Measurements from ENCODE around the gene ZNF787. TPM values are rescaled to one million over a fixed set of nuclear protein-coding genes. Genes with fewer than 3 reads are reported as not detected.
A peak's percentile ranks its signal among the peaks of the same experiment; 100 is the strongest.

ZNF787 gene
- total and polyA plus RNA-seq, 2 of the 13 experiments (the other 11 are each of a cell fraction or from before 2014, with no cell fraction given) = 15.1 to 42.8 TPM

DNA sequence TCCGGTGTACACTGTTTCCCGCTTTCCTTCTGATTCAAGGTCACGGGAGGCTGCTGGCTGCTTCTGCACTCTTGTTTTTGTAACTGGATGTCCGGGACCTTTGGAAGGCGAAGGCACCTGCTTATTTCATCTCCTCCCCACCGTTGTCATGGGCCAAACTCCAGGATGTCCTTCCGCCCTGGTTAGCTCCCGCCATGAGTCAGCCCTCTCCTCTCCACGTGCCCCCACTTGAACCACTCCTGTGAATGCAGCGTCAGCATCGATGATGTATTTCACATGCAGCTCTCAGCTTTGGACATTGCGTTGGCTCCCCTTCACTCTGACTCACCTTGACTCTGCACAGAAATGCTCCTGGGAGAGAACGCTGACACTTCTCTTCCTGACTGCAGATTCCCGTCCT, 49.2 kb upstream of the ZNF787 start (continued):
- TF ChIP-seq, protein P1, sequence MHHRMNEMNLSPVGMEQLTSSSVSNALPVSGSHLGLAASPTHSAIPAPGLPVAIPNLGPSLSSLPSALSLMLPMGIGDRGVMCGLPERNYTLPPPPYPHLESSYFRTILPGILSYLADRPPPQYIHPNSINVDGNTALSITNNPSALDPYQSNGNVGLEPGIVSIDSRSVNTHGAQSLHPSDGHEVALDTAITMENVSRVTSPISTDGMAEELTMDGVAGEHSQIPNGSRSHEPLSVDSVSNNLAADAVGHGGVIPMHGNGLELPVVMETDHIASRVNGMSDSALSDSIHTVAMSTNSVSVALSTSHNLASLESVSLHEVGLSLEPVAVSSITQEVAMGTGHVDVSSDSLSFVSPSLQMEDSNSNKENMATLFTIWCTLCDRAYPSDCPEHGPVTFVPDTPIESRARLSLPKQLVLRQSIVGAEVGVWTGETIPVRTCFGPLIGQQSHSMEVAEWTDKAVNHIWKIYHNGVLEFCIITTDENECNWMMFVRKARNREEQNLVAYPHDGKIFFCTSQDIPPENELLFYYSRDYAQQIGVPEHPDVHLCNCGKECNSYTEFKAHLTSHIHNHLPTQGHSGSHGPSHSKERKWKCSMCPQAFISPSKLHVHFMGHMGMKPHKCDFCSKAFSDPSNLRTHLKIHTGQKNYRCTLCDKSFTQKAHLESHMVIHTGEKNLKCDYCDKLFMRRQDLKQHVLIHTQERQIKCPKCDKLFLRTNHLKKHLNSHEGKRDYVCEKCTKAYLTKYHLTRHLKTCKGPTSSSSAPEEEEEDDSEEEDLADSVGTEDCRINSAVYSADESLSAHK (CRISPR knock-in tag; IDR thresholded peaks at IDR 0.05; ENCODE audit: borderline replicate concordance) = no peak
- TF ChIP-seq RFXANK (CRISPR knock-in tag; IDR thresholded peaks at IDR 0.05) (no peak), ZSCAN29 (CRISPR knock-in tag; conservative IDR thresholded peaks at IDR 0.05) (0 out of 2 replicates have a peak, but pooled peaks have one; percentile 23), ZNF468 (CRISPR knock-in tag; IDR thresholded peaks at IDR 0.05) (no peak), ZNF773 (CRISPR knock-in tag; IDR thresholded peaks at IDR 0.05; ENCODE audit: borderline replicate concordance) (no peak), DR1 (CRISPR knock-in tag; IDR thresholded peaks at IDR 0.05) (no peak), ZFP41 (CRISPR knock-in tag; IDR thresholded peaks at IDR 0.05; ENCODE audit: borderline replicate concordance) (no peak), XBP1 (CRISPR knock-in tag; IDR thresholded peaks at IDR 0.05) (0 out of 2 replicates have a peak, but pooled peaks have one; percentile 59), CENPX (CRISPR knock-in tag; IDR thresholded peaks at IDR 0.05) (no peak), MAZ (IDR thresholded peaks at IDR 0.05; ENCODE audit: borderline replicate concordance, low read depth, low read length) (peak; percentile 72; the same call in 1 of the 2 replicates), MAZ (CRISPR knock-in tag; IDR thresholded peaks at IDR 0.05; ENCODE audit: low read depth) (0 out of 2 replicates have a peak, but pooled peaks have one; percentile 43), LCORL (IDR thresholded peaks at IDR 0.05) (no peak), LCORL (CRISPR knock-in tag; IDR thresholded peaks at IDR 0.05) (peak; percentile 89), BRCA1 (CRISPR knock-in tag; IDR thresholded peaks at IDR 0.05) (no peak), ZNF333 (CRISPR knock-in tag; IDR thresholded peaks at IDR 0.05; ENCODE audit: borderline replicate concordance) (no peak), ZNF382 (CRISPR knock-in tag; IDR thresholded peaks at IDR 0.05; ENCODE audit: borderline replicate concordance) (no peak), DNMT1 (CRISPR knock-in tag; IDR thresholded peaks at IDR 0.05) (no peak), ESRRA (CRISPR knock-in tag; IDR thresholded peaks at IDR 0.05; ENCODE audit: low read depth) (no peak), PHF5A (CRISPR knock-in tag; IDR thresholded peaks at IDR 0.05; ENCODE audit: low read depth, unreplicated experiment) (no peak), ZNF12 (CRISPR knock-in tag; IDR thresholded peaks at IDR 0.05) (0 out of 2 replicates have a peak, but pooled peaks have one; percentile 16), MEIS2 (CRISPR knock-in tag; IDR thresholded peaks at IDR 0.05) (peak; percentile 33; the same call in 1 of the 2 replicates), GFI1 (CRISPR knock-in tag; IDR thresholded peaks at IDR 0.05; ENCODE audit: borderline replicate concordance) (no peak), RXRB (CRISPR knock-in tag; IDR thresholded peaks at IDR 0.05; ENCODE audit: borderline replicate concordance) (peak; percentile 67), ONECUT2 (CRISPR knock-in tag; IDR thresholded peaks at IDR 0.05) (no peak)
- TF ChIP-seq, protein P2, sequence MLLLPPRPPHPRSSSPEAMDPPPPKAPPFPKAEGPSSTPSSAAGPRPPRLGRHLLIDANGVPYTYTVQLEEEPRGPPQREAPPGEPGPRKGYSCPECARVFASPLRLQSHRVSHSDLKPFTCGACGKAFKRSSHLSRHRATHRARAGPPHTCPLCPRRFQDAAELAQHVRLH (CRISPR knock-in tag; IDR thresholded peaks at IDR 0.05; ENCODE audit: borderline replicate concordance, low read depth) = 0 out of 2 replicates have a peak, but pooled peaks have one; percentile 30
- TF ChIP-seq, protein P3, sequence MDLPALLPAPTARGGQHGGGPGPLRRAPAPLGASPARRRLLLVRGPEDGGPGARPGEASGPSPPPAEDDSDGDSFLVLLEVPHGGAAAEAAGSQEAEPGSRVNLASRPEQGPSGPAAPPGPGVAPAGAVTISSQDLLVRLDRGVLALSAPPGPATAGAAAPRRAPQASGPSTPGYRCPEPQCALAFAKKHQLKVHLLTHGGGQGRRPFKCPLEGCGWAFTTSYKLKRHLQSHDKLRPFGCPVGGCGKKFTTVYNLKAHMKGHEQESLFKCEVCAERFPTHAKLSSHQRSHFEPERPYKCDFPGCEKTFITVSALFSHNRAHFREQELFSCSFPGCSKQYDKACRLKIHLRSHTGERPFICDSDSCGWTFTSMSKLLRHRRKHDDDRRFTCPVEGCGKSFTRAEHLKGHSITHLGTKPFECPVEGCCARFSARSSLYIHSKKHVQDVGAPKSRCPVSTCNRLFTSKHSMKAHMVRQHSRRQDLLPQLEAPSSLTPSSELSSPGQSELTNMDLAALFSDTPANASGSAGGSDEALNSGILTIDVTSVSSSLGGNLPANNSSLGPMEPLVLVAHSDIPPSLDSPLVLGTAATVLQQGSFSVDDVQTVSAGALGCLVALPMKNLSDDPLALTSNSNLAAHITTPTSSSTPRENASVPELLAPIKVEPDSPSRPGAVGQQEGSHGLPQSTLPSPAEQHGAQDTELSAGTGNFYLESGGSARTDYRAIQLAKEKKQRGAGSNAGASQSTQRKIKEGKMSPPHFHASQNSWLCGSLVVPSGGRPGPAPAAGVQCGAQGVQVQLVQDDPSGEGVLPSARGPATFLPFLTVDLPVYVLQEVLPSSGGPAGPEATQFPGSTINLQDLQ (CRISPR knock-in tag; IDR thresholded peaks at IDR 0.05) = no peak
- TF ChIP-seq, protein P4, sequence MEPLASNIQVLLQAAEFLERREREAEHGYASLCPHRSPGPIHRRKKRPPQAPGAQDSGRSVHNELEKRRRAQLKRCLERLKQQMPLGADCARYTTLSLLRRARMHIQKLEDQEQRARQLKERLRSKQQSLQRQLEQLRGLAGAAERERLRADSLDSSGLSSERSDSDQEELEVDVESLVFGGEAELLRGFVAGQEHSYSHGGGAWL (CRISPR knock-in tag; IDR thresholded peaks at IDR 0.05) = peak; percentile 48; the same call in 1 of the 2 replicates

All from HepG2 (cell line).